ENCODE measurements around the gene GATAD2A.
"Not testable (repeated sequence)": the region's sequence is repeated elsewhere in the genome, so short reads cannot be mapped to it uniquely, and the experiment has no call there.

The GATAD2A gene

DNA sequence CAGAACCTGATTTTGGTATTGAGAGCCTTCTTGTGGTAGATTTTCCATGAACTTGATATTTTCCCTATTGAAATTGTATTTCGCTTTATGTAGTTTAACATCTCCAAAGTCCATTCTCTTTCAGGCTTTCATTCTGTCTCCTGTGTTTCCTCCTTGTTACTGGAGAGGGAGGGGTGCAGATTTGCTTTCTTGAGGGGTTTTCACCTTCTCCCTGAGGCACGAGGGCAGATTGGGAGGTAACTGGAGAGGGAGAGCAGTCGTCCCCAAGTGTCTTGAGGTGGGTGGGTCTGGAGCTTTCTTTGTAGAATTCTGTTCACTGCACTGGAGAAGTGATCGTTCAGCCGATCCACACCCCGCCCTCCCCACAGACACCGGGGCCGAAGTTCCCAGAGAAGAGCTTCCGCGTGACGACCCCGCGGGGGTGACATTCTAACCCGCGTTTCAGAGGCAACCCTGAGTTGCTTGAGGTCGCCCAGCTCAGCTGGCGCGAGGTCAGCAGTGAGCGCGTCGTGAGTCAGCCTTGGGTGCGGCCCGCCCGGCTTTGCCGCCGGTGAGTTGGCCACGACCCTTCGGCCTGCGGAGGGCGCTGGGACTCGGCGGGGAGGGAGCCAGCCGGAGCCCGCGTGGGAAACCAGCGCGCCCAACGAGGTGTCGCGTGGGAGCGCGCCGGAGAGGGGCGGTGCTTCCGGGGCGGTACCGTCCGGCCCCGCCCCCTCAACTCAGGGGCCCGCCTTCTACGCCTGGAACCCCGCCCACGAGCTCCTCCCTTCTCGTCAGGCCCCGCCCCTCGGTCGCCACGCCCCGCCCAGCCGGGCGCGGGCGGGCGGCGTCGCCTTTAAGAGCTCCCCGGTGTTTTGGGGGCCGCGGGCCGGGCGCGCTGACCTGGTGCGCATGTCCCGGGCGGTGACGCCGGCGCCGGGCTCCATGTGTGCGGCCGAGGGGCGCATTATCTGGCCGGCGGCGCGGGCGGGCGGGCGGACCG is at the start of gene GATAD2A:
Gene GATAD2A, plus strand, starts transcription at position 797 of the 982 bp plus-strand sequence. CDS start 59,671 bp downstream, outside the sequence.
- peaks cover 30% of the 10 kb centered on the region for H3K36me3 Mint-ChIP-seq (ENCODE audit: low read depth)
- peak within 1 kb of the TSS; percentile 97 for H3K4me3 Mint-ChIP-seq
- H3K27me3 Mint-ChIP-seq: no peaks in the 10 kb centered on the region
- H3K4me1 Mint-ChIP-seq (ENCODE audit: low read depth): peaks cover 68% of the 10 kb centered on the region
- H3K27ac Mint-ChIP-seq: peak within 1 kb of the TSS; percentile 97
- no peaks in the 10 kb centered on the region for H3K9me3 Mint-ChIP-seq
- DNase-seq: peak; percentile 96

DNA sequence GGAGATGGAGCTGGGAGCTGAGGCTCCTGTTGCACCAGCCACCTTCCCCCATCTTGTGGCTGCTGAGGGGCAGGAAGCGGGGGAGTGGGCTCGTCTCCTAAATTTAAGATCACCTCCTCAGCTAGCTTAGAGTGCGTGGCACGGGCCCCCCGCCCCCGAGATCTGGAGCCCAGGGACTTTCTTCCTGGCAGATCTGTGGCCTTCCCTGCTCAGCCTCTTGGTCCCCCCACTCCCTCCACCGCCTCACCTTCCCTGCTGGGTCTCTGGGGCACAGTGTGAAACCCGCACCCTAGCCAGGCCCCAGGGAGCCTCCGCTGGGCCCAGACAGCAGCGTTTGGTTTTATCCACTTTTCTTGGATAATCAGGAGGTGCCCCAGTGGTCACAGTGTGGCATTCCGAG is 49.0 kb upstream of the GATAD2A start:
- H3K27me3 Mint-ChIP-seq: no peaks in the 10 kb centered on the region
- peaks cover 64% of the 10 kb centered on the region for H3K36me3 Mint-ChIP-seq (ENCODE audit: low read depth)
- no peaks in the 10 kb centered on the region for H3K9me3 Mint-ChIP-seq
- no peak overlapping the region for H3K4me3 Mint-ChIP-seq
- H3K27ac Mint-ChIP-seq: peak overlapping the region; percentile 22
- peaks cover 25% of the 10 kb centered on the region for H3K4me1 Mint-ChIP-seq (ENCODE audit: low read depth)
- no peak for DNase-seq

- no peak for DNase-seq
- H3K4me1 Mint-ChIP-seq (ENCODE audit: low read depth): peaks cover 28% of the 10 kb centered on the region
- H3K27ac Mint-ChIP-seq: no peak overlapping the region
- H3K36me3 Mint-ChIP-seq (ENCODE audit: low read depth): peaks cover 60% of the 10 kb centered on the region
- H3K27me3 Mint-ChIP-seq: no peaks in the 10 kb centered on the region
- no peaks in the 10 kb centered on the region for H3K9me3 Mint-ChIP-seq
- H3K4me3 Mint-ChIP-seq: no peak overlapping the region
These were observed 48.4 kb upstream of the GATAD2A start for GRCh38 chr19:19356901-19357566.

GRCh38 chr19:19361075-19361594 is 44.3 kb upstream of the GATAD2A start:
- Mint-ChIP-seq H3K4me1 (ENCODE audit: low read depth) (peaks cover 38% of the 10 kb centered on the region), H3K36me3 (ENCODE audit: low read depth) (peaks cover 22% of the 10 kb centered on the region), H3K4me3 (no peak overlapping the region), H3K27ac (peak overlapping the region; percentile 58), H3K9me3 (no peaks in the 10 kb centered on the region), H3K27me3 (no peaks in the 10 kb centered on the region)
- peak; percentile 81 for DNase-seq

DNA sequence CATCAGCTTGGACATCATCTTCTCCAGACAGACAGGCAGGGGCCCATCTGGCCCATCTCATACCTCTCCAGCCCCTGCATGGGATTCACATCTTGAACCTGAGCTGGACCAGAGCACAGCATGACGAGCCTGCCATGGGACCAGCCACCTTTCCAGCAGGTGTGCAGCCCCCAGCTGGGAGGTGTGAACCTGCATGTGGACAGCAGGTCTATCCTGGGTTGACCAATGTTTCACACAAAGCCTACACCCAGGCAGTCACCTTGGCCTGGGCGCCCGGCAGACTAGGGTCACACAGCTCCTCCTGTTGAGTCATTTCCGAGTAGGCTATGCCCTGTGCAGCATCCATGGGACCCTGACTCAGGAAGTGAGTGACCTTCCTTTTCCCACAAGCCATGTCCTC is 43.4 kb upstream of the GATAD2A start:
- no peaks in the 10 kb centered on the region for H3K27me3 Mint-ChIP-seq
- no peak for DNase-seq
- H3K4me1 Mint-ChIP-seq (ENCODE audit: low read depth): peaks cover 45% of the 10 kb centered on the region
- H3K36me3 Mint-ChIP-seq (ENCODE audit: low read depth): peaks cover 13% of the 10 kb centered on the region
- H3K27ac Mint-ChIP-seq: peak overlapping the region; percentile 77
- H3K9me3 Mint-ChIP-seq: no peaks in the 10 kb centered on the region
- H3K4me3 Mint-ChIP-seq: no peak overlapping the region

GRCh38 chr19:19366434-19367396 is 38.8 kb upstream of the GATAD2A start:
- no peaks in the 10 kb centered on the region for H3K27me3 Mint-ChIP-seq
- peaks cover 20% of the 10 kb centered on the region for H3K4me1 Mint-ChIP-seq (ENCODE audit: low read depth)
- no peaks in the 10 kb centered on the region for H3K9me3 Mint-ChIP-seq
- H3K4me3 Mint-ChIP-seq: no peak overlapping the region
- peak; percentile 81 for DNase-seq
- H3K27ac Mint-ChIP-seq: peak overlapping the region; percentile 40
- no peaks in the 10 kb centered on the region for H3K36me3 Mint-ChIP-seq (ENCODE audit: low read depth)

GRCh38 chr19:19368087-19368486 is 37.4 kb upstream of the GATAD2A start:
- no peak overlapping the region for H3K4me3 Mint-ChIP-seq
- no peaks in the 10 kb centered on the region for H3K27me3 Mint-ChIP-seq
- DNase-seq: no peak
- no peaks in the 10 kb centered on the region for H3K9me3 Mint-ChIP-seq
- H3K27ac Mint-ChIP-seq: no peak overlapping the region
- peaks cover 23% of the 10 kb centered on the region for H3K4me1 Mint-ChIP-seq (ENCODE audit: low read depth)
- H3K36me3 Mint-ChIP-seq (ENCODE audit: low read depth): no peaks in the 10 kb centered on the region

DNA sequence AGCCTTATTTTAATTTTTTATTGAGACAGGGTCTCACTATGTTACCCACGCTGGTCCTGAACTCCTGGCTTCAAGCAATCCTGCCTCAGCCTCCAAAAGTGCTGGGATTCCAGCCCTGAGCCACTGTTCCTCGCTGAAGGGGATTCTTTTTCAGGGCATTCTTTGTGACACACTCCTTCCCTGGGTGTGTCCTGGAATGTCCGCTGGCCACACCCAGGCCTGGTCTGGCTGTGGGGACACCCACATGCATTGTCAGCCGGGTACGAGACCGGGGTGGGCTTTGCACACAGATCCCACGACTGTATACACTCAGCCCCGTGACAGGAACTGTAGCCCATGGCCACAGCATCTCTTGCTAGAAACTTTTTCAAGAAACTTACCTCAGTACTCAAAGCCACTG is 34.4 kb upstream of the GATAD2A start:
- H3K36me3 Mint-ChIP-seq (ENCODE audit: low read depth): no peaks in the 10 kb centered on the region
- H3K4me3 Mint-ChIP-seq: no peak overlapping the region
- no peaks in the 10 kb centered on the region for H3K27me3 Mint-ChIP-seq
- DNase-seq: no peak
- no peaks in the 10 kb centered on the region for H3K9me3 Mint-ChIP-seq
- H3K27ac Mint-ChIP-seq: no peak overlapping the region
- H3K4me1 Mint-ChIP-seq (ENCODE audit: low read depth): peaks cover 15% of the 10 kb centered on the region

DNA sequence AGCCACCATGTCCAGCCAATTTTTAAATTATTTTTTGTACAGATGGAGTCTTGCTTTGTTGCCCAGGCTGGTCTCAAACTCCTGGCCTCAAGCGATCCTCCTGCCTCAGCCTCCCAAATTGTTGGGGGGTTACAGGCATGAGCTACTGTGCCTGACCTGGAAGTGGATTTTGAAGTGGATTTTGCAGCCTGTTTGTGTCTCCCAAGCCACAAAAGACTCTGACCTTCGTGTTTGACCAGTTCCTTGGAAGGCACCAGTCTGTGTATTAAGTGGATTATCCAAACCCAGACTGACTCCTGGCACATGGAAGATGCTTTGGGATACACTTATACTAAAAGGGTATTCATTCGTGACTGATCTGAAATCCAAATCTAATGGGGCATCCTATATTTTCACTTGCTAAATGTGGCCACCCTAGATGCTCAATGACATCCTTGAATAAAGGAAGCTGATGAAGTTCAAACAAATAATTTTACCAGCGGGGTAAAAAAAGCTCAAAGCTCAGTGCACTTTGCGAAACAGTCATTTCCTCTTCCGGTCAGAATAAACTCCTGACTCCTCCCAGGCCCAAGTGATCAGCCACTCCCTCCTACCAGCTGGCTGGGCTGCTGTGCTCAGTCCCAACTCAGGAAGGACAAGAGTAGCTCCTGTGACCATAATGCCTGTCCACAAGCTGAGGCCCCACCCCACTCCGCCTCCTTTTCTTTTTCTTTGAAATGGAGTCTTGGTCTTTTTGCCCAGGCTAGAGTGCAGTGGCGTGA is 32.6 kb upstream of the GATAD2A start:
- H3K4me1 Mint-ChIP-seq (ENCODE audit: low read depth): peaks cover 8% of the 10 kb centered on the region
- H3K4me3 Mint-ChIP-seq: peak overlapping the region; percentile 53
- H3K27ac Mint-ChIP-seq: peak overlapping the region; percentile 92
- peak; percentile 47 for DNase-seq
- H3K9me3 Mint-ChIP-seq: no peaks in the 10 kb centered on the region
- H3K36me3 Mint-ChIP-seq (ENCODE audit: low read depth): no peaks in the 10 kb centered on the region
- H3K27me3 Mint-ChIP-seq: no peaks in the 10 kb centered on the region

- no peaks in the 10 kb centered on the region for H3K9me3 Mint-ChIP-seq
These were observed 25.9 kb upstream of the GATAD2A start for GRCh38 chr19:19379527-19379926.

DNA sequence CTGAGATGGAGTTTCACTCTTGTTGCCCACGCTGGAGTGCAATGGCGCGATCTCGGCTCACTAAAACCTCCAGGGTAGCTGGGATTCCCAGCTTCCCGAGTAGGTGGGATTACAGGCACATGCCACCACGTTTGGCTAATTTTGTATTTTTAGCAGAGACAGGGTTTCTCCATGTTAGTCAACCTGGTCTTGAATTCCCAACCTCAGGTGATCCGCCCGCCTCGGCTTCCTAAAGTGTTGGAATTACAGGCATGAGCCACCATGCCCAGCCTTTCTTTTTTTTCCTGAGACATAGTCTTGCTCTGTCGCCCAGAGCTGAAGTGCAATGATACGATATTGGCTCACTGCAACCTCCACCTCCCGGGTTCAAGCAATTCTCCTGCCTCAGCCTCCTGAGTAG is 25.2 kb upstream of the GATAD2A start:
- H3K36me3 Mint-ChIP-seq (ENCODE audit: low read depth); H3K4me3 Mint-ChIP-seq; H3K9me3 Mint-ChIP-seq; DNase-seq; H3K27ac Mint-ChIP-seq; H3K27me3 Mint-ChIP-seq: not testable (repeated sequence)
- H3K4me1 Mint-ChIP-seq (ENCODE audit: low read depth): peaks cover 22% of the 10 kb centered on the region

More at GRCh38 chr19:19379527-19379926, 25.9 kb upstream of the GATAD2A start:
- Mint-ChIP-seq H3K27me3 (no peaks in the 10 kb centered on the region), H3K27ac (no peak overlapping the region), H3K4me3 (no peak overlapping the region), H3K4me1 (ENCODE audit: low read depth) (peaks cover 18% of the 10 kb centered on the region), H3K36me3 (ENCODE audit: low read depth) (no peaks in the 10 kb centered on the region)
- DNase-seq: no peak

DNA sequence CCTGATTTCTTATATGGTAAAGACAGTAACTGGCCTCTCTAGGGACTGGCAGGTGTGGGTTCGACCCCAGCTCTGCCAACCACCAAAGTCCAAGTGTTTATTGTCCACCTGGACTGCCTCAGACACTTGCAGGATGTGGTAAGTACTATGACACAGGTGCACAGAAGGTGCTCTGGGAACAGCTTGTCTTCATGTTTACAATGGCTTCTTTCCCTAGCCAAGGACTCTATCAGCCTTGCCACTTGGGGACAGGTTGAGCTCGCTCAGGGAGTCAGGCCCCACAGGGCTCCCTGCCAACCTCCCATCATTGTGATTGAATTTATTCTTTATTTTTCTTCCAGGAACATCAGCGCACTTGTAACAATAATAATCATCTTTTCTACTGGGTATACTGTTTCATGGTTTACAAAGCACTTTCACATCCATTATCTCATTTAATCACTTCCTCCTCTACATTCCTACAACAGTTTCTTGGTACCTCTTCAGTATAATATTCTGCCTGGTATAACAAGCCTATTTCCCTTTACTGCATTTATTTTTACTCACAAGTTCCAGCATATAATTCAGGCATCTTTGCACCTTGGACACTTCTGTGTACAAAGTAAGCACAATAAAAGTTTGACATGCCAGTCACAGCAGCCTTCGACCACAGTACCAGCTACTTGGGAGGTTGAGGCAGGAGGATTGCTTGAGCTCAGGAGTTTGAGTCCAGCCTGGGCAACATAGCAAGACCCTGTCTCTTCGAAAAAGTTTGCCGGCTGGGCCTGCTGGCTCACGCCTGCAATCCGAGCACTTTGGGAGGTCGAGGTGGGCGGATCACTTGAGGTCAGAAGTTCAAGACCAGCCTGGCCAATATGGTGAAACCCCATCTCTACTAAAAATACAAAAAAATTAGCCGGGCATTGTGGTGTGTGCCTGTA is 24.2 kb upstream of the GATAD2A start:
- Mint-ChIP-seq H3K4me3 (no peak overlapping the region), H3K27ac (no peak overlapping the region), H3K36me3 (ENCODE audit: low read depth) (peaks cover 1% of the 10 kb centered on the region), H3K9me3 (no peaks in the 10 kb centered on the region), H3K27me3 (no peaks in the 10 kb centered on the region), H3K4me1 (ENCODE audit: low read depth) (peaks cover 22% of the 10 kb centered on the region)
- no peak for DNase-seq

Data from activated T-cell treated with anti-CD3 and anti-CD28 coated beads, Interleukin-2, amount 50 U/mL, for 24 hours (primary cell).